Mesendoderm (in vitro differentiated cells): ENCODE data around the gene MYLK4.

ENCODE experiments used
- DNase-seq: peaks from one replicate; pipeline ENCODE4 v3.0.0; 2013
- H2AK5ac ChIP-seq: 2 replicates; pipeline ENCODE4 v1.6.1; 2013; ENCODE audit warnings: low read length, inconsistent platforms
- H2BK120ac ChIP-seq: 2 replicates; pipeline ENCODE4 v1.6.1; 2013; ENCODE audit warnings: low read depth, mild to moderate bottlenecking, low read length, moderate library complexity, mixed read lengths
- H2BK15ac ChIP-seq: replicated peaks from 2 replicates; pipeline ENCODE4 v1.6.1; 2013; ENCODE audit warnings: low read depth, mild to moderate bottlenecking, moderate library complexity
- H2BK5ac ChIP-seq: 2 replicates; pipeline ENCODE4 v1.6.1; 2013; ENCODE audit warnings: low read length, inconsistent platforms
- H3K18ac ChIP-seq: 2 replicates; pipeline ENCODE4 v1.6.1; 2013; ENCODE audit warnings: mild to moderate bottlenecking, low read length, mixed read lengths
- H3K23ac ChIP-seq: one replicate; pipeline ENCODE4 v1.6.1; 2013; ENCODE audit warnings: low read length
- H3K27ac ChIP-seq: 2 replicates; pipeline ENCODE4 v1.5.1; 2013; ENCODE audit warnings: low read depth, mild to moderate bottlenecking, inconsistent platforms, low read length, moderate library complexity
- H3K27me3 ChIP-seq: 2 replicates; pipeline ENCODE4 v1.6.1; 2013; ENCODE audit warnings: low read length, control low read depth, mild to moderate bottlenecking, inconsistent platforms; ENCODE audit not compliant: insufficient read depth, poor library complexity
- H3K36me3 ChIP-seq: 2 replicates; pipeline ENCODE4 v1.6.1; 2013; ENCODE audit warnings: low read length, inconsistent platforms; ENCODE audit not compliant: control insufficient read depth, insufficient read depth
- H3K4ac ChIP-seq: one replicate; pipeline ENCODE4 v1.6.1; 2013; ENCODE audit warnings: low read depth, mild to moderate bottlenecking, low read length, moderate library complexity
- H3K4me1 ChIP-seq: 2 replicates; pipeline ENCODE4 v1.6.1; 2013; ENCODE audit warnings: low read depth, low read length, inconsistent platforms; ENCODE audit not compliant: control insufficient read depth
- H3K4me2 ChIP-seq: 2 replicates; pipeline ENCODE4 v1.6.1; 2013; ENCODE audit warnings: low read length
- H3K4me3 ChIP-seq: 2 replicates; pipeline ENCODE4 v1.5.1; 2013; ENCODE audit warnings: mild to moderate bottlenecking, low read length
- H3K56ac ChIP-seq: one replicate; pipeline ENCODE4 v1.6.1; 2013; ENCODE audit warnings: low read length
- H3K79me1 ChIP-seq: 2 replicates; pipeline ENCODE4 v1.6.1; 2013; ENCODE audit warnings: low read length, inconsistent platforms
- H3K79me2 ChIP-seq: 2 replicates; pipeline ENCODE4 v1.6.1; 2013; ENCODE audit warnings: mild to moderate bottlenecking, low read length; ENCODE audit not compliant: control insufficient read depth, insufficient read depth
- H3K9ac ChIP-seq: 2 replicates; pipeline ENCODE4 v1.6.1; 2013; ENCODE audit warnings: low read length, inconsistent platforms
- H4K5ac ChIP-seq: one replicate; pipeline ENCODE4 v1.6.1; 2013; ENCODE audit warnings: low read length
- H4K8ac ChIP-seq: one replicate; pipeline ENCODE4 v1.6.1; 2013; ENCODE audit warnings: low read depth, mild to moderate bottlenecking, control low read depth, low read length, moderate library complexity
- WGBS: extraction: QIAGEN DNeasy Blood & Tissue Kit; methylation state at CpG from one replicate; pipeline ENCODE4 v1.1.7; 2013; ENCODE audit warnings: low lambda C conversion rate, missing lambda C conversion rate; ENCODE audit not compliant: insufficient coverage; ENCODE audit errors: extremely low coverage; 5-methylcytosine and 5-hydroxymethylcytosine counted together

Gene MYLK4

DNA sequence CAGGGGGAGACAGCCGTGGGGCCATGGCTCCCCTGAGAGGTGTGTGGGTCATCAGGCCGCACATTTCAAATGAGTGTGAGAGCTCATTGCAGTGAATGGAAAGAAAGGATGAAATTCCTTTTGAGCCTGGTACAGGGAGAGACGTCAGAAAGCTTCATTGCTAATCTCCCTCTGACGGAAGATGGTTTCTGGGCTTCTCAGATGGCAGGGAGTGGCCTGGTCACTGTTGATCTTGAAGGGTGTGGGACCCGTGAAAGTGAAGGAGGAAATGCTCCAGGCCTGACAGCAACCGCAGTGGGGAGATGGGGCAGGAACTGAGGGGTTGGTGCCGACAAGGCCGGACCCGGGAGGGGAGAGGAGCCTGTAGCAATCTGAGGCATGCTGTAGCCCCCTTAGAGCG lies 127.4 kb downstream of the MYLK4 start:
- no peaks in the 10 kb centered on the region for H3K36me3 ChIP-seq
- no peaks in the 10 kb centered on the region for H3K27me3 ChIP-seq
- H3K4ac ChIP-seq = no peak overlapping the region
- no peak overlapping the region for H3K4me2 ChIP-seq
- H3K79me2 ChIP-seq = no peaks in the 10 kb centered on the region
- no peaks in the 10 kb centered on the region for H3K4me1 ChIP-seq
- no peak overlapping the region for H3K27ac ChIP-seq
- no peak overlapping the region for H3K56ac ChIP-seq
- DNase-seq = no peak
- H4K5ac ChIP-seq = no peak overlapping the region
- H2BK5ac ChIP-seq = no peak overlapping the region
- no peak overlapping the region for H2BK15ac ChIP-seq
- no peak overlapping the region for H2AK5ac ChIP-seq
- H3K18ac ChIP-seq = no peak overlapping the region
- H3K23ac ChIP-seq = no peak overlapping the region
- H4K8ac ChIP-seq = no peak overlapping the region
- no peaks in the 10 kb centered on the region for H3K79me1 ChIP-seq
- no peak overlapping the region for H2BK120ac ChIP-seq
- H3K9ac ChIP-seq = no peak overlapping the region
- H3K4me3 ChIP-seq = no peak overlapping the region
- no CpG with 5 or more reads among the region's 10 CpGs for WGBS

DNA sequence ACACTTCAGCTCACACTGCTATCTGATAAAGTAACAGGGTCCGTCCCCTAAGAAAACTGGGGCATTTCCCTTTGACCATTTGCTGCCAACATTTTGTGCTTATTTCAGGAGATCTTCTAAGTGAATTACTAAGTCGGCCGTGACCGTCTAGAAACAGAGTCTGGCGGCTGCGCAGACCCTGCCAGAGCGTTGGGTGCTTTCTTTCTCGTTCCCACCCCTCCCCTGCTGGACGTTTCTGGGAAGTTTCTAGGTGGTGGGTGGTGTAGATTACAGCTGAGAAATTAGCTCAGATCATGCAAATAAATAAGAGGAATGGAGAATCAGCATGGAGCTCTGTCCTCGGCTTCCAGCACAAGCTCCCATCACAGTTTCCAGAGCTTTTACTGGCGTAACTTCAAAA lies 128.1 kb downstream of the MYLK4 start:
- Histone ChIP-seq H3K36me3 (no peaks in the 10 kb centered on the region), H3K79me1 (no peaks in the 10 kb centered on the region), H2AK5ac (no peak overlapping the region), H3K4me2 (no peak overlapping the region), H3K79me2 (no peaks in the 10 kb centered on the region), H2BK5ac (no peak overlapping the region), H3K4me3 (no peak overlapping the region), H4K5ac (no peak overlapping the region), H3K27me3 (no peaks in the 10 kb centered on the region), H3K18ac (no peak overlapping the region), H4K8ac (no peak overlapping the region), H3K56ac (no peak overlapping the region), H3K4me1 (no peaks in the 10 kb centered on the region), H2BK120ac (no peak overlapping the region), H2BK15ac (no peak overlapping the region), H3K23ac (no peak overlapping the region), H3K4ac (no peak overlapping the region), H3K9ac (no peak overlapping the region), H3K27ac (no peak overlapping the region)
- WGBS = no CpG with 5 or more reads among the region's 11 CpGs
- DNase-seq = no peak

GRCh38 chr6:2619651-2620050 lies 131.1 kb downstream of the MYLK4 start:
- no CpG with 5 or more reads among the region's 9 CpGs for WGBS
- no peak overlapping the region for H2BK5ac ChIP-seq

DNA sequence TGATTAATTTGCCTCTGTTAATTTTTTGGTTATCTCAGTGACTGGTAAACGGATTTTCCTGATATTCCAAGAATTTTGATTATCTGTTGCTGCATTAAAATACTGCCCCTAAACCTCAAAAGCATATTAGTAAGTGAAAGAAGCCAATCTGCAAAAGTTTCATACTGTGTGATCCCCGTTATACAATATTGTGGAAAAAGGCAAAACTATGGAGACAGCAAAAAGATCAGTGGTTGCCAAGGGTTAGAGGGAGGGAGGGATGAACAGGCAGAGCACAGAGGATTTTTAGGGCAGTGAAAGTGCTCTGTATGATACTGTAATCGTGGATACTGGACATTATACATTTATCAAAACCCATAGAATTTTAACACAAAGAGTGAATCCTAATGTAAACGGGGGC lies 133.0 kb downstream of the MYLK4 start:
- Histone ChIP-seq H3K4ac (no peak overlapping the region), H2AK5ac (no peak overlapping the region), H3K23ac (no peak overlapping the region), H3K79me2 (no peaks in the 10 kb centered on the region), H2BK120ac (no peak overlapping the region), H3K27me3 (no peaks in the 10 kb centered on the region), H4K8ac (no peak overlapping the region), H3K27ac (no peak overlapping the region), H3K36me3 (no peaks in the 10 kb centered on the region), H3K4me3 (no peak overlapping the region), H3K9ac (no peak overlapping the region), H4K5ac (no peak overlapping the region), H3K4me1 (no peaks in the 10 kb centered on the region), H3K4me2 (no peak overlapping the region), H2BK5ac (no peak overlapping the region), H3K18ac (no peak overlapping the region), H3K56ac (no peak overlapping the region), H2BK15ac (no peak overlapping the region), H3K79me1 (no peaks in the 10 kb centered on the region)
- DNase-seq = no peak
- WGBS = no CpG with 5 or more reads among the region's 4 CpGs

More at GRCh38 chr6:2619651-2620050, 131.1 kb downstream of the MYLK4 start:
- no peak overlapping the region for H3K56ac ChIP-seq
- H3K23ac ChIP-seq = no peak overlapping the region
- H3K79me1 ChIP-seq = no peaks in the 10 kb centered on the region
- H3K4ac ChIP-seq = no peak overlapping the region
- H4K8ac ChIP-seq = no peak overlapping the region
- H2AK5ac ChIP-seq = no peak overlapping the region
- DNase-seq = no peak
- H3K4me3 ChIP-seq = no peak overlapping the region
- no peaks in the 10 kb centered on the region for H3K79me2 ChIP-seq
- H2BK15ac ChIP-seq = no peak overlapping the region
- H3K27ac ChIP-seq = no peak overlapping the region
- no peaks in the 10 kb centered on the region for H3K4me1 ChIP-seq
- no peaks in the 10 kb centered on the region for H3K36me3 ChIP-seq
- H4K5ac ChIP-seq = no peak overlapping the region
- no peaks in the 10 kb centered on the region for H3K27me3 ChIP-seq
- H3K18ac ChIP-seq = no peak overlapping the region
- H3K4me2 ChIP-seq = no peak overlapping the region
- H3K9ac ChIP-seq = no peak overlapping the region
- H2BK120ac ChIP-seq = no peak overlapping the region

GRCh38 chr6:2616811-2617210 lies 133.9 kb downstream of the MYLK4 start:
- Histone ChIP-seq H3K79me2 (no peaks in the 10 kb centered on the region), H3K56ac (no peak overlapping the region), H2AK5ac (no peak overlapping the region), H3K27me3 (no peaks in the 10 kb centered on the region), H3K4me2 (no peak overlapping the region), H4K8ac (no peak overlapping the region), H3K9ac (no peak overlapping the region), H3K4me1 (no peaks in the 10 kb centered on the region), H3K23ac (no peak overlapping the region), H3K4ac (no peak overlapping the region), H3K36me3 (no peaks in the 10 kb centered on the region), H3K18ac (no peak overlapping the region), H3K4me3 (no peak overlapping the region), H2BK15ac (no peak overlapping the region), H2BK5ac (no peak overlapping the region), H4K5ac (no peak overlapping the region), H2BK120ac (no peak overlapping the region), H3K79me1 (no peaks in the 10 kb centered on the region), H3K27ac (no peak overlapping the region)
- WGBS = no CpG with 5 or more reads among the region's 7 CpGs
- DNase-seq = no peak

DNA sequence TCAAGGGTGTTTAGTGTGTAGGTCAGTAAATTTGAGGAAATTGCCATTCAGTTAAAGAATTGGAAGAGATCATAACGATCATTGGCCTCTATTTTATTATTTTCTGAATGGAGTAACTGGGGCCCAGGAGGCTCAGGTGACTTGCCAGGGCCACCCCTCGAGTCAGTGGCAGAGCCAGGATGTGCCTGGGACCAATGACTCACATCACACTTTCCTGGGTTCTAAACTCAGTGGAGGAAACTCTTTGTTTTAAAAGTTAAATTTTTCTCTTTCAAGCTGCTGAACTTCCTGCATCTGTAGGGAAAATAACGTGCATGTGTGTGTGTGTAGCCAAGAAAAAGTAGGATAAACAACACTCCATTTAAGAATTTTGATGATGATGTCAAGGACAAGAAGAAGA lies 135.5 kb downstream of the MYLK4 start:
- H4K8ac ChIP-seq = no peak overlapping the region
- no peak overlapping the region for H3K56ac ChIP-seq
- H2BK120ac ChIP-seq = no peak overlapping the region
- no peak overlapping the region for H2AK5ac ChIP-seq
- no peak for DNase-seq
- no peaks in the 10 kb centered on the region for H3K27me3 ChIP-seq
- no peak overlapping the region for H3K4me3 ChIP-seq
- H3K79me1 ChIP-seq = no peaks in the 10 kb centered on the region
- no peak overlapping the region for H4K5ac ChIP-seq
- no peak overlapping the region for H3K23ac ChIP-seq
- no peaks in the 10 kb centered on the region for H3K36me3 ChIP-seq
- H2BK5ac ChIP-seq = no peak overlapping the region
- H3K18ac ChIP-seq = no peak overlapping the region
- H3K4me2 ChIP-seq = no peak overlapping the region
- H3K9ac ChIP-seq = no peak overlapping the region
- no peaks in the 10 kb centered on the region for H3K79me2 ChIP-seq
- H3K4ac ChIP-seq = no peak overlapping the region
- no peak overlapping the region for H3K27ac ChIP-seq
- no peak overlapping the region for H2BK15ac ChIP-seq
- no CpG with 5 or more reads among the region's 3 CpGs for WGBS
- H3K4me1 ChIP-seq = no peaks in the 10 kb centered on the region
